ENCODE data around the gene KIAA1217. TPM values are rescaled to one million over a fixed set of nuclear protein-coding genes. Genes with fewer than 3 reads are reported as not detected.

The KIAA1217 gene
- total and polyA plus RNA-seq, 2 of the 4 experiments (the other 2 are of a cell fraction), result 3.4 to 4.4 TPM

DNA sequence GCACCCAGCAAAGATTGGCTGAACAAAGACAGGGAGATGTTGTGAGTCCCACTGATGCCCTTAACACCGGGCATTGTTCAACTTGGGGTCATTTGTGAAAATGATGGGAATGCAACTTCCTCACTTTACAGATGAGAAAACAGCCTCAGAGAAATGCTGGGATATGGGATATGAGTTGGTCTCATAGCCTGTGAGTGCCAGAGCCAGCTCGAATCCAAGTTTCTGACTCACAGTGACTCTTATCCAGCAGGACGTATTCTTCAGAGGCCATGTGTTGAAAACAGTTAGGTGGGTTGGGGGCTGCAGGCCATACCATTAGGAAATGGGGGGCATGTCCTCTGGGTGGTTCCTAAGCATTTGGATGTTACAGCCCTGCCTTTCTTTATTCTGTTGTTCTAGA lies 45.2 kb downstream of the KIAA1217 start:
- Histone ChIP-seq H4K5ac (ENCODE audit: low read depth, low read length) (no peak overlapping the region), H3K27me3 (ENCODE audit: control insufficient read depth, insufficient read depth, low read length) (no peaks in the 10 kb centered on the region), H3K23ac (ENCODE audit: low read depth, low read length) (no peak overlapping the region), H2BK15ac (ENCODE audit: low read depth, low read length) (no peak overlapping the region), H3K4me2 (ENCODE audit: low read depth, low read length) (no peak overlapping the region), H4K20me1 (ENCODE audit: insufficient read depth, low read length) (no peaks in the 10 kb centered on the region), H3K79me1 (ENCODE audit: low read depth in 1 of 2, low read length in 2 of 2) (no peaks in the 10 kb centered on the region), H3K4ac (ENCODE audit: low read depth, low read length) (no peak overlapping the region), H2AK5ac (ENCODE audit: low read depth, low read length) (no peak overlapping the region), H2AFZ (replicated peaks; ENCODE audit: low read length, poor library complexity) (no peak overlapping the region), H4K8ac (ENCODE audit: low read depth in 2 of 2, low read length in 2 of 2) (no peak overlapping the region), H3K18ac (ENCODE audit: low read depth, low read length) (no peak overlapping the region), H3K9me3 (ENCODE audit: control insufficient read depth, insufficient read depth, low read length) (no peaks in the 10 kb centered on the region), H3K14ac (replicated peaks; ENCODE audit: low read depth, low read length) (no peak overlapping the region), H3K27ac (ENCODE audit: insufficient read depth, low read length) (no peak overlapping the region), H3K9me1 (ENCODE audit: insufficient read depth, low read length) (no peaks in the 10 kb centered on the region), H3K4me3 (ENCODE audit: insufficient read depth, low read depth, low read length) (no peak overlapping the region), H3K4me1 (ENCODE audit: control insufficient read depth, insufficient read depth, low read length) (no peaks in the 10 kb centered on the region), H3K56ac (ENCODE audit: extremely low read depth, insufficient read depth, low read length) (no peak overlapping the region), H2AK9ac (replicated peaks; ENCODE audit: low read depth, low read length, poor library complexity) (no peak overlapping the region), H2BK20ac (ENCODE audit: low read depth, low read length) (no peak overlapping the region), H4K91ac (ENCODE audit: insufficient read depth, low read depth, low read length) (no peak overlapping the region), H3K36me3 (ENCODE audit: control insufficient read depth, insufficient read depth, low read length) (no peaks in the 10 kb centered on the region), H3K9ac (ENCODE audit: low read depth, low read length) (no peak overlapping the region), H2BK5ac (ENCODE audit: low read depth, low read length, poor library complexity, severe bottlenecking) (no peak overlapping the region), H2BK120ac (ENCODE audit: low read depth, low read length) (no peak overlapping the region)
- TF ChIP-seq POLR2A (IDR thresholded peaks at IDR 0.05; ENCODE audit: low read depth, low read length) (no peak), MAZ (IDR thresholded peaks at IDR 0.05; ENCODE audit: borderline replicate concordance, low read depth, low read length) (no peak), MXI1 (IDR thresholded peaks at IDR 0.05; ENCODE audit: borderline replicate concordance, low read depth, low read length) (no peak), RFX5 (IDR thresholded peaks at IDR 0.05; ENCODE audit: low read depth, low read length) (no peak)
- no CpG with 5 or more reads among the region's 3 CpGs for WGBS, 2 experiments (ENCODE audit: extremely low coverage in 2 of 2, insufficient read length in 1 of 2)
- ChIA-PET CTCF (no interaction called here), POLR2A (ENCODE audit: unreplicated experiment) (no interaction called here)
- in situ Hi-C loops (cut with MboI; ENCODE audit: low sequenced_read_pairs) (no loop called here), intact Hi-C loops (cut with micrococcal nuclease) (no loop called here), dilution Hi-C loops (cut with HindIII; ENCODE audit: low sequenced_read_pairs, unreplicated experiment) (no loop called here)
- peak; percentile 40 for DNase-seq
- no TSS peak for BruUV-seq (replicated peaks)
- no peak for ATAC-seq (ENCODE audit: low read depth)
